A549 treated with CpdA at 1 μM for 4 hours (cell line): ENCODE measurements around the gene MFSD1. TPM values are rescaled to one million over a fixed set of nuclear protein-coding genes. Genes with fewer than 3 reads are reported as not detected.

Experiments
- total RNA-seq: library from RNA; stranded (reverse); fragments of 200-300 nt; extraction: Qiagen RNA extraction; gene quantifications from 5 replicates; pipeline ENCODE4 v1.2.3, GENCODE V29; 2022; ENCODE audit warnings: low read depth

Gene MFSD1, protein sequence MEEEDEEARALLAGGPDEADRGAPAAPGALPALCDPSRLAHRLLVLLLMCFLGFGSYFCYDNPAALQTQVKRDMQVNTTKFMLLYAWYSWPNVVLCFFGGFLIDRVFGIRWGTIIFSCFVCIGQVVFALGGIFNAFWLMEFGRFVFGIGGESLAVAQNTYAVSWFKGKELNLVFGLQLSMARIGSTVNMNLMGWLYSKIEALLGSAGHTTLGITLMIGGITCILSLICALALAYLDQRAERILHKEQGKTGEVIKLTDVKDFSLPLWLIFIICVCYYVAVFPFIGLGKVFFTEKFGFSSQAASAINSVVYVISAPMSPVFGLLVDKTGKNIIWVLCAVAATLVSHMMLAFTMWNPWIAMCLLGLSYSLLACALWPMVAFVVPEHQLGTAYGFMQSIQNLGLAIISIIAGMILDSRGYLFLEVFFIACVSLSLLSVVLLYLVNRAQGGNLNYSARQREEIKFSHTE
- total RNA-seq = 42.6 to 56.1 TPM (median 51.1 TPM) in 5 replicates

DNA sequence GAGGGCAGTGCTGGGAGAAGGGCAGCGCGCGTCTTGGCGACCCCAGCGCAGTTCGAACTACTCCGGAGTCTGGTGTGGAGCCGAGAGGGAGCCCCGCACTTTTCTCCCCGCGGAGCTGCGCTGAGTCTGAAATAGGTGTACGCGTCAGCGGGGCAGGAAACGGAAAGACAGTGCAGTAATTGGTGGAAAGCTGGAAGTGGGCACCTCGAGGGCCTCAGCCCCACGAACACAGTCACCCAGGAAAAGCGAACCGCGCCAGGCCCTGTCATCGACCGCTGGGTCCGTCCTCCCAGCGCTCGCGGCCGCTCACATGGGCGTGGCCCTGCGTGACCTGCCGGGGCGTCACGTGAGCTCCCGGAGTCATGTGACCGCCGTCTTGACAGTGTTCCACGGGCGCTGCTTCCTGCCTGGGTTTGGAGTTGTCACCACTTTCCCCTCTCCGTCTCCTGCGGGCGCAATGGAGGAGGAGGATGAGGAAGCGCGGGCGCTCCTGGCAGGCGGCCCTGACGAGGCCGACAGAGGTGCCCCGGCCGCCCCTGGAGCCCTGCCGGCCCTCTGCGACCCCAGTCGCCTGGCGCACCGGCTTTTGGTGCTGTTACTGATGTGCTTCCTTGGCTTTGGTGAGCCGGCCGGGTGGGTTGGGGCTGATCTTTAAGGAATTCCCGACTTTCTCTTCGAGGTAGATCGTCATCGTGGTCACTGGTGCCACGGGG lies at the start of gene MFSD1:
Gene MFSD1, plus strand, starts transcription at position 359 of the 713 bp plus-strand sequence. Its CDS starts 99 bp downstream, at position 458.

Other genes starting within 250 kb of the MFSD1 start
- gene MLF1, start 230.9 kb upstream of the MFSD1 start, total RNA-seq = 20.6 to 27.3 TPM (median 24.1 TPM) in 5 replicates
- 40.0 to 74.3 TPM (median 44.1 TPM) in 5 replicates for gene GFM1, start 157.5 kb upstream of the MFSD1 start, total RNA-seq
- gene LXN, start 129.4 kb upstream of the MFSD1 start, total RNA-seq = 64.5 to 96.3 TPM (median 73.2 TPM) in 5 replicates
- gene RARRES1, start 69.6 kb upstream of the MFSD1 start, total RNA-seq = 7.2 to 11.1 TPM (median 9.1 TPM) in 5 replicates